GM18861 (cell line): ENCODE measurements around the gene ANGPTL2.

Source experiments
- ATAC-seq: cut with Tn5 transposase; IDR thresholded peaks from one replicate; pipeline ENCODE4 v1.9.1; 2021; ENCODE audit not compliant: unreplicated experiment

ANGPTL2 gene

DNA sequence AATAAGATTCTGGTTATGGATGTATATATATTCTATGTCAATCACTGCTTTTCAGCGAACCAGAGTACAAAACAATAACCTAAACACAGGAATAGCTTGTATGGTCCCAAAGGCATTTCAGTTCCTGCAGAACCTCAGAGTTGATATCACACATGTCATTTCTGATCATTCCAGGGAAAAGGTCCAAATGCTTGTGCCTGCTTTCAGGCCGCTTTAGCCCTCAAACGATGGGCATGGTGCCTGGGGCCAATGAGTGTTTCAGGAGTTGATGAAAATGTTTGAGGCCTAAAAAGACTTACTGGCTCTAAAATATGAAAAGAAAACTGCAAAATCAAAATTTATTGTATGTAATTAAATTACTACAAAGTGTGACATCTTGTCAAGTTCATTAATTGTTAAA is 22.8 kb downstream of the ANGPTL2 start:
- ATAC-seq = no peak

DNA sequence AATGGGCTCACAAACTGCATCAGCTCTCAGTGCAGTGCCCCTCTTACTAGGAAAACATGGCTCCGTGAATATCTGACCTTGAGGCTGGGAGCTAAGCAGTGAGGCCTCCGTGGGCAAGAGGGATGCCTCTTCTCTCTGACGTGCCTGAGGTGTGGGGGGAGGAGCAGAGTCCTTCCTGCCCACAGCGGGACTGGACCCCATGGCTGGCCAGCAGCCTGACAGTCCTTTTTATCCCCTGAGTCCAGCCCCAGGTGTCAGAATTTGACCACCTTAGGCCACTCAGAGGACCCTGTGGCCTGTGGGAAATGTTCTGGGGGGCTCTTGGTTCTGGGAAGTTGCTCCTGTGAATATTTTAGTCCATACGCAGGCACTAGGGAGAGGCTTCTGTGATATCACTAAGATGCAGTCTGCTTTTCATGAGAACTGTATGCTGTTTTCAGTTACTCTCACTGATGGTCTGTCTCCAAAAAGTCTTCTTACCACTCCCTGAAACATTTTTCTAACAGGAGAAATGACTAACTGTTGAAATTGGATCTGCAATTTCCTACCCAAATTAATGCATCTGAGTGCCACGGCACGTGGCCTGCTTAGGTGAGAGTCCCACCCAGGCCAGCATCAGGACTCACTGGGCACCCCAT is 23.4 kb downstream of the ANGPTL2 start:
- ATAC-seq = no peak

DNA sequence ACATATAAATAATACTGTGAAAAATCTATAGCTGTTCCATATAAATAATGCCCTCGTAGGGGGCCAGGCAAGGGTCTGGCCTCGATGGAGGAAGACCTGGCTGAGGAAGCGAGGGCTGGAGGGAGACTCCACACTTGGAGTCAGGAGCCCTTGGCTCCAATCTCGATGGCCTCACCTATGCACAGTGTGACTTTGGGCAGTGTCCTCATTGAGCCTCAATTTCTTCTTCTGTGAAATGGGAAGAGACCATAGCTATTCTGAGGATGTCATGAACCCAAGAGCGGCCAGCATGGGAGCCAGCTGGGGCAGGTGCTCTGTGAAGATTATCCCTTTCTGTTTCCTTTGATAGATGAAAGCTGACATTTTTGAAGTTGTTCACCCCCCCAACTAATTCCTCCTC is 24.8 kb downstream of the ANGPTL2 start:
- ATAC-seq = no peak

DNA sequence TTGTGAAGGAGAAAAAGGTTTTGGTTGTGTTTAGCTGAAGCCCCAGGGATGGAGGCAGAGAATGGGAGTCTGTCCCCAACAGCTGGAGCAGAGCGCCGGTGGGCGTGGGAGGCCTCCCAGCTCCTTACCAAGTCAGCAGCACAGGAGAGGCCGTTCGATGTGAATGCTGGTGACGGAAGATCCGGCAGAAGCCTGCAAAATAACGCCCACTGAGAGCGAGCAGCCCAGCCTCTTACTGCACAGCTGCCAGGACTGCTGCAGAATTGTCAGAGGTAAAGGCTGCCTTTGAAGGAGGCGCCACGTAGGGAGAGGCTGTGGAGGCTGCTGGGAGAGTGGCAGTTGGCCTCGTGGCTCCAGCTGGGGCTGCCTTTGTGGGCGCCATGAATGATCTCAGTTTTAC is 26.2 kb downstream of the ANGPTL2 start:
- no peak for ATAC-seq

DNA sequence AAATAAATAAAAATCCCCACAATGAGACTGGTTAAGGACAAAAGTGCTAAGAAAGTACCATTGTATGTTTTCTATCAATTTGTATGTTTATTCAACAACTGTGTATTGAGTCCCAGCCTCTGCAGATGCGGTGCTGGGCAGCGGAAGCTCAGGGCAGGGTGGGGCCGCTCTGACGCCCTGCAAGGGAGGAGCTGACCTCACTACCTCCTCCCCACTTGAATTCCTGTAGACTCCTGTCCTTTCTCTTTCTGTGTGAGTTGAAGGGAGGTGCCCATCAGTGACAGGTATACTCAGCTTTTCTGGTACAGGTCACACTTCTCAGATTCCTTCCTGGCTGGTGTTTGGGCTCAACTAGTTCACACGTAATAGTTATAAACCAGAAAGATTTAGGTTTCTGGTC is 27.0 kb downstream of the ANGPTL2 start:
- ATAC-seq = no peak

DNA sequence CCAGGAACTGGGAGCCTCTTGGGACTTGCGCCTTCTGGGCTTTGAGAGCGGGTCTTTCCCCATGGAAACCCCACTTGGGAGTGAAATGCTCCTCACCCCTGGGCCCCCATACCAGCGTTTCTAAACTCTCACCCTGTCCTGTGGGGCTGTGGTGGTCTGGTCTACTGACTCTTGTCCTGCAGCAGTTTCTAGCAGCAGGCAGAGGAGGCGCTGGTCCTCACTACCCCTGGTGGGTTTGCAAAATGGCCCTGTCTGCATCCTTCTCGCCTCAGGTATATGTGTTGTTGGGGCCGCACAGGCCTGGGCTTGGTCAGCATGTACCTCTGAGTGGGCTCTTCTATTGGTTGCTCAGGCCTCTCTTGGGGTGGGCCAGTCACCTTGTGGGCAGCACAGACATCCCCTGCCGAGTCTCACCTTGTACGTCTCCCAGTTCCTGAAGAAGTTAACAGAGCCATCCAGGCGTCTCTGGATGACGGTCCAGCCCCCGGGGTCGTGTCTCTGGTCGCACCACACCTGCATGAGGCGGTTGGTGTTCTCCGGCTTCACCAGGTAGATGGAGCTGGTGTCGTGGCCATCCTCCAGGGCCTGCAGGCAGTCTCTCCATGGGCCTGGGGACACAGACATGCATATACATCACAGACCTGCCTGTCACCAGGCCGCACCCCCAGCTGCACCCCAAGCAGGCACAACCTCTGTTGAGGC is 29.0 kb downstream of the ANGPTL2 start:
- no peak for ATAC-seq

DNA sequence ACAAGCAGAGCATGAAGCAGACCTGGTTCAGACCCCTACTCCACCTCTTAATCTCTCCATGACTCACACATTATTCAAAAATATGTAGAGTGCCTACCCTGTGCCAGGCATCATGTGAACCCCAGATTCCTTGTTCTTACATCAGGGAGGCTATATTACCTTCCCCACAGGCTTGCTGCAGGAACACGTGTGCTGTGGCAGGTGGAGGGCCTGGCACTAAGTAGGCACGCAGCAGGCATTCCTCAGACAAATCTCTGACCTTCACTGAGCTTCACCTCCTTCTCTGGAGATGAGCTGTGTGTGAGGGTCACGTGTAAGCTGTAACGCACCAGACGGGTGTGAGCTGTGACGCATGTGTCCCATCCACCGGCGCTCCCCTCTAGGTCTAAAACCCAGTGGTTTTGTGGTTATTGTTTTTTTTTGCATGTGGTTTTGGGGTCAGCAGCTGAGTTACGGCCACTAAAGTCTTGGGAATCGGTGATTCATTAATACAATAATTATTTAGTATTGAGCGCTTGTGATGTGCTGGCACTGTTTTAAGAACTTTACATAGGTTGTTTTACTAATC is 30.3 kb downstream of the ANGPTL2 start:
- ATAC-seq = no peak

DNA sequence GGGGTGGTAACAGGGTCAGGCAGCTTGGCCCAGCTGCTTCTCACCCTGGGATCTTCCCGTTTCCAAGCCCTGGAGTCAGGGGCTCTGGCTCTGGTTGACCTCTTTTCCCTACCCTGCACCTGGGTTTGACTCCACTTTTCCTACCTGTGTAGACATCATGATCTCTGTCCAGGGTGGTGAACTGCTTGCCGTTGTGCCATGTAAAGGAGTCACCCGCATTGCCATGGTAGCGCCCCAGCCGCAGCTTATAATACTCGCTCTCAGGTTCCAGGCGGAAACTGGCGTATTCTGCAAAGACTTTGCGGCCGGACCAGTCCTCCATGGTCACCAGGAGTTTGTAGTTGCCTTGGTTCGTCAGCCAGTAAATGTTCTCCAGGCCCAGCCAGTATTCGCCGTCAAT is 30.9 kb downstream of the ANGPTL2 start:
- ATAC-seq = no peak

DNA sequence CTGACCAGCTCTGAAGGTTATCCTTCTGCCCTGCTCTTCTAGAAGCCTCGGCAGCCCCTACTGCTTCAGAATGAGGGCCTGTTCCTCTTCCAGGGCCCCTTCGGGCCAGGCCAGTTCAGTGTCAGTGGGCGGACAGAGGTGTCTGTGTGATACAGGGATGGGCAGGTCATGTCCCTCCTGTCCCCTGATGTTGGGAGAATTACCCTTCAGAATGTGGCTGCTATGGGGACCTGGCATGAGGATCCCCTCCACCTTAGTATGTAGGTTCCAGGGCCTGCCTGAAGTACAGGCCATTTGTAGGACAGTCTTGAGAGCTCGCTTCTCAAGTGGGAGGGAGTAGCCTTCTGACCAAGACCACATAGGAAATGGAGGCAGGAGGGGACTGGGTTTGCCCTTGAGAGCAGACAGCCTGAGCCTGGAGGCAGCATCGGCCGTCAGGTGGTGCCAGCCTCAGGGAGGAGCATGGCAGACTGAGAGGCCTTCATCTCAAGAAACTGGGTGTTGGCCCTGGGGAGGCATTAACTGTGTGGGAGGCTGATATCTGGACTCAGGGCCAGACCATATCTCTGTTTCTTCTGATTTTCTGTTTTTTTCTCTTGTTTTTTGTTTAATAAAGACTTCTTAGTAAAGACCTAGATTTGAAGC is 32.0 kb downstream of the ANGPTL2 start:
- no peak for ATAC-seq

DNA sequence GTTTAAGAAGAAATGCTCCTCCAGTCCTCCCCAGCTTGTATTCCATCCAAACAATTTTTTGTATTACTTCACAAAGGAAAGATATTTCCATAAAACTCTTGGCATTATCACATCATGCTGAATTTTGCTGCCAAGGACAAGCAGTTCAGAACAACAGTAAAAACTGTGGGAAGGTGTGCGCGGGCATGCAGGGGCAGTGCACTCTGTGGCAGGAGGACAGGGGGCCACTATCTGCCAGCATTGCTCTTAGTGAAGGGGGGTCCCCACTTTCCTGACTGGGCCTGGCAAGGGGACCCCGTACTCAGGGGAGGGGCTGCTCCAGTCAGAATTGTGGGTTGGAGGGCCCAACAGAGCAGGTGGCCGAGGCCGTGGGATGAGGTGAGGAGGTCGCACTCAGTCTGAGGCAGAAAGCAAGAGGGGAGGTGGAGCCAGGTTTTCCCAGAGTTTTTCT is 32.8 kb downstream of the ANGPTL2 start:
- ATAC-seq = no peak

DNA sequence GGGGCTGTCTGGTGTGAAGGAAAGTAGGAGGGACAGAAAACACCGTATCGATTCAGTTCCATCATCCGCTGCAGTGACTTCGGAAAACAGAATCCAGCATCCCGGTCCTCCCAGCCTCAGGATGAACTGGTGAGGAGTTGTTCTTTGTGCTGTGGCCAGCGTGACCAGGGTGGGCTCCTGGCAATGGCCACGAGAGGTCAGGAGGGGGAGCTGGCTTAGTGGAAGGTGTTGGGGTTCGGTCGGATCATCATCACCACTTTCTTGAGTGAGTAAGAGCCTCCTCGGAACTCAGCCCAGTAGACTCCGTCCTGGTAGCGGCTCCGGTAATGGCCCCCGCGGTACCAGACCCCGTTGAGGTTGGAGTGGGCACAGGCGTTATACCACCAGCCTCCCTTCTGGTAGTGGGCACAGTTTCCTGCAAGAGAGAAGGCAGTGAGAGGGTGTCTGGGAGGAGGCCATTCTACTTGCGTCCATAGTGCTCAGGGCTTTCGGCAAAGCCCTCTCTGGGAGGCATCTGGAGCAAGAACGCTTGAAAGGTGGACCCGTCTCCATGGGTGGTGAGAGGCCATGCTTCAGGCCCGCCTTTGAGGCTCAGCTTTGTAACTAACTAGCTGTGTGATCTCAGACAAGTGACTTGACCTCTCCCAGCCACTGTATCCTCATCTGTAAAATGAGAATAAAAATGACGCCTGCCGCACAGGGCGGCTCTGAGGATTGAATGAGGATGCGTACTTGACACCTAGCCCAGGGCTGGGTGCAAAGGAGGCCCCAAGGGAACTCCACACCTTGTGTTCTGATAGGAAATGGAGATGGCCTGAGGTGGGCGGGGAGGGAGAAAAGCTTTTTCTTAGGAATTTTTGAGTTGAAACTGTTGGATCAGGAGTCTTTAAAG is 33.5 kb downstream of the ANGPTL2 start:
- no peak for ATAC-seq

DNA sequence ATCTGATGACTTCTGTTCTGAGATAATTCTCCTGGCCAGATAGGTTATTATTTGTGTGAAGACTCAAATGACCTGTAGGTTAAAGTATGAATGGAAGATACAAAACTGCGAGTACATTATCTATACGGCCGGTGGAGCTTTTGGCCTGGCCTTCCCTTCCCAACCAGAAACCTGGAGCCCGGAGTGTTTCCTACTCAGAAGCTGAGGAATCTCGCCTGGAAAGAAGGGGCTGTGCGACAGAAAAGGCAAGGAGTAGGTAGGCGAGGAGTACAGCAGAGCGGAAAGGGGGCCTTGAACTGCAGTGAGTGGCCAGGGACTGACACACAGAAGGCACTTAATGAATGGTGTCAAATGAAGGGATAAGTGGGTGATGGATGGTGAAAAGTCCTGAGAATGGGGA is 34.6 kb downstream of the ANGPTL2 start:
- ATAC-seq = no peak

DNA sequence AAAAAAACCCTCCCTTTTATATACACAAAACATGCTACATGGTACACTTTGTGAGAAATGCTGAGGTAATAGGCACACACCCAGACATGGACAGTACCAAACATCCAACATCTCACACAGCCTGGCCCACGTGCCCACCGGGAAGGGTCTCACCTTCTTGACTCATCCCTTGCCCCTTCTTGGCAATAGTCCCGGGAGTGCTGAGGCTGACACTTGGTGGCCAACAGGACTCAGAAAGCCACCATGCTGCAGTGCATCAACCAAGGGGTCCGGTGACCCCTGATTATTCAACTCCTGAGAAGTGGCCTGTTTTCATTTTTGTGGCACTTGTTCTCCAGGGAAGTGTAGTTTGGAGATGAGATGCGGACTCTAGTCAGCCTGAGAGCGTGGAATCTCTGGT is 35.0 kb downstream of the ANGPTL2 start:
- no peak for ATAC-seq

DNA sequence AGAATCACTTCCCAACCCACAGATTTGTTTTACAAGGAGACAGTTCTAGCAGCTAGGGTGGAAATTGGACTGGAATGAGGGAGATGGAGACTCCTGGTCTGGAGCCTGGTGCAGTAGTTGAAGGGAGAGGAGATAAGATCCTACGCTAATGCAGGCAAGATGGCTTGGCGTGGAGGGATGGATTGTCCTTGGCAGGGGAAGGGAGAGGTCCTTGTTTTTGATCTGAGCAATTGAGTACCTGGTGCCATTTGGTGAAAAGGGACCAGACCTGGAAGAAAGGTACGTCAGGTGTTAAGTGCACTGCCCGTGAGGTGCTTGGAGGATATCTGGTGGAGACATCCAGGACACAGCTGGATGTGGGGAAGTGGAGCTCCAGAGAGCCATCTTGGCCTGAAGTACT is 35.7 kb downstream of the ANGPTL2 start:
- ATAC-seq = no peak

DNA sequence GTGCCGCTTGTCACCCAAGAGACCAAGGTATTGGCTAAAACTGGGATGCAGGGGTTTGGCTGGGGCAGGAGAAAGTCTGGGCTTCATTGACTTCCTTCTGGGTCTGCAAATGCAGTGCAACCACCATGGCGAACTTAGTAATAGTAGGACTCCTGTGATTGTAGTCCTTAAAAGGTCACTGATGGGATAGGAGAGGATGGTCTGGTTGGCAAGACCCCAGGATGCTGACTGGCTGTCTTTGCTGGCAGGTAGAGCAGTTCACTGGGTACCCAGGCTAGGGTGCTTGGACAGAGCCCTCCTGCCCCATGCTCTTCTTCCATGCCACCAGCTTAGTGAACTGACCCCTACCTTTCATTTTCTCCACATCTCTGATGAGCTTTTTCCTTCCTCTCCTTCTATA is 37.2 kb downstream of the ANGPTL2 start:
- ATAC-seq = no peak

DNA sequence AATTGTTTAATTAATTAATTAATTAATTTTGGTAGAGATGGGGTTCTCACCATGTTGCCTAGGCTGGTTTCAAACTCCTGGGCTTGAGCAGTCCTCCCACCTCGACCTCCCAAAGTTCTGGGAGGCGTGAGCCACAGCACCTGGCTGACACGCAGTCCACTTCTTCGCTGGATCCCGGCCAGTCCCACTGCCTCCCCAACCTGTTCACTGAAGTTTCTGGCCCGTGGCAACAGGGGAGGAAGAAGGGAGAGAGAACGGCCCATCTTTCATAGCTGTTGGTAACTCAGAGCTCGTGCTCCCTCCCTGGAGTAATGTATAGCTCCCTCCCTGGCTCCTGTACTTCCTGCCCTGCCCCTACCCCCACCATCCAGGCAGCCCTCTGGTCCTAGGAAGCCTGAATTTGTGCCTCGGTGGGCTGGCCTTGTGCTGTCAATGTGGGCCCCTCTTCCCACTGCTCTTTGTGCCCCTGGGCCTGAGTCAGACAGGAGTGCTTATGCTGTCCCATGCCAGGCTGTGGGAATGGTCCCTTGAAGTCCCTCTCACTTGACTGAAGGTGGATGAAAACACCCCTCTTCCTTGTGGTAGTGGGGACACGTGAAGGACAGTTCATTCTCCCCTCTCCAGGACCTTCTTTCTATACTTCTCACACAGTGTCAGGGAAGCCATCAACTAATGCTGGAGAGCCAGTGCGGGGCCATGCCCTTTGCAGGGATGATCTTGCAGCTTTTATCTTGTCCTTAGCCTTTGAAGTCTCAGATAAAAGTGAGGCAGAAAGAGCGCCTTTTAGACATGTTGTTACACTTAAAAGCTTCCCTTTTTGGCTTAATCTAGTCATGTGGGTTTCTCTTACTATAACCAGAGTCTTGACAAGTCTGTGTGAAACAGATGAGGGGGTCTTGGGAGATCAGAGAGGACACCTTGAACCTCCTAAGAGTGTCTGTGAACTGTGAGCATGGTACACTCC is 38.1 kb downstream of the ANGPTL2 start:
- no peak for ATAC-seq

DNA sequence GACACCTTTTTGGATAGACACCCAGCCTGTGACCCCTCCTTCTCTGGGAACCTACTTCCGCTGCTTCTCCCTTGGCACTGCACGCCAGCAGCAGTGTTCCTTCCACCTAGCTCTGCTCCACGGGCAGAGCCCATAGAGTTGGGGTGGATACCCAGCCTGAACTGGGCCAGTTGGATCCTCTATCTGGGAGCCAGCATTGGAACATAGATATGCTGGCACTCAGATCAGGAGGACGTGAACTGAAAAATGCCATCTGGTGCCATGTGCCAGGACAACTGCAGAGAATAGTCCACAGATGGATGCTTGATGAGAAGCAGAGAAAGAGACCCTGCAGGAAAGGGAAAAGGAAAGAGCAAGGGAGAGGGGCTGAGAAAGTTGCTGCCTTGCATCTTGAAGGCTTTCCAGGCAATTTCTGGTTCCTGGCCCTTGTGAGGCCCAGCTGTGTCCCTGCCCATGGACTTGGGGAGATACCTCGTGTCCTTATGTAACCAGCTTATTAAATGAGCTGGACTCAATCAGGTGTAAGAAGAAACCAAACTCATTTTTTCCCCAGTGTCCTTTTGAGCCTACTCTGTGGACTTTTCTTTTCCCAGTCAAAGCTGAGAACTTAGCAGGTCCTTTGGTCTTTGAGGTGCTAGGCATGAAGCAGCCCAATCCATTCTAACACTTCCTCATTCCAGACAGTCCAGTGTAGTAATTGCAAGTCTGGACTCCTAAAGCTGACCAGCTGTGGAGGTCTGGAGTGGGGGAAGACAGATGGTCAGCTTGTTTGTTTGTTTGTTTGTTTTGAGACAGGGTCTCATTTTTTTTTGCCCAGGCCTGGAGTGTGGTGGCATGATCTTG is 39.1 kb downstream of the ANGPTL2 start:
- no peak for ATAC-seq

DNA sequence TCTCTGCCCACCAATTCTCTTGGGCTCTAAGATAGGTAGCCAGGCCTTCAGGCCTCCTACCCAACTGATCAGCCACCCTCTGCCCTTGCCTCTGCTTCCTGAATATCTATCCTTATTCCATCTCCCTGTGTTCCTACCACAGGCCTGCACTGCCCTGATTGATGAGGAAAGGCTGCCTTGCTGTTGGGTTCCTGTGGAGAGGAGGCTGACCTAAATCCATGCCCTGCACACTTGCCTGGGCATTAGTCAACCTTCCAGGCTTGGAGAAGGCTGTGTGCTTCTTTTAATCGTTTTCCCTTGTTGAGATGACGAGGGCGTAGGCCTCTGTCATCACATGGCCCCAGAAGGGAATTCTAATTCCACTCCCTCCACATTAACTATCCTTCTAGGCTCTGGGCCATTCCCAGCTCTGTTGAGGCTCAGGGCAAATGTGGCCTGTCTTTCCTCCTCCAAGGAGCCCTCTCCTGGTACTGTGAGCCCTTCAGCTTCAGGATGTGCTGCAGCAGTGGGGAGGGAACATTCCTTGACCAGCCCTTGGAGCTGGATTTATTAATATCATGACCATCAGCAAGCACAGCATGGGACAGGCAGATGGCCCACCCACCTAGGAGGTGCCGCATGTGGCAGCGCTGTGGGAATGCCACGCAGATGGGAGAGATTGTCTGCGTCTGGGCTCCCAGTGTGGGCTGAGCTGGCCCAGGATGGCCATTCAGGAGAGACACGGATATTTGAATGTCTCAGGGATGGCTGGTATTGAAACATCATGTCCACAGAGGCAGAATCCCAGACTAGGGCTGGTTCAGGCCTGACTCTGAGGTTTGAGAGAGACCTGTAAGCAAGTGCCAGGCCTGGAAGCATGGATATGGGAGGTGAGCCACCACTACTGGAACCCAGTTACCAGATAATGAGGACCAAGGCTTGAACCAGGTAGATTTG is 40.9 kb downstream of the ANGPTL2 start:
- ATAC-seq = no peak
